ENCODE results near the gene LY6G6C. TPM values are rescaled to one million over a fixed set of nuclear protein-coding genes. Genes with fewer than 3 reads are reported as not detected.

LY6G6C gene
- total RNA-seq, 1 donor from 2014 or later: not detected

Small RNA genes within 50 kb of the gene (small RNA-seq; reads per million reads assigned to genes)
- gene LY6G6D (not detected), gene MIR4646 (not detected), gene MSH5-SAPCD1 (not detected), gene RNU6-850P (not detected), gene SAPCD1 (not detected)

Other genes starting within 250 kb of the LY6G6C start
- 0.52 TPM for gene MICB, start 223.6 kb downstream of the LY6G6C start, total RNA-seq
- not detected for gene MCCD1, start 192.8 kb downstream of the LY6G6C start, total RNA-seq
- gene DDX39B, start 179.7 kb downstream of the LY6G6C start, total RNA-seq: 436 TPM
- 1.0 TPM for gene ATP6V1G2, start 175.1 kb downstream of the LY6G6C start, total RNA-seq
- gene NFKBIL1, start 174.1 kb downstream of the LY6G6C start, total RNA-seq: 20.4 TPM
- gene LTA, start 149.5 kb downstream of the LY6G6C start, total RNA-seq: not detected
- gene TNF, start 146.2 kb downstream of the LY6G6C start, total RNA-seq: not detected
- 2.1 TPM for gene LTB, start 139.3 kb downstream of the LY6G6C start, total RNA-seq
- 3.7 TPM for gene LST1, start 135.5 kb downstream of the LY6G6C start, total RNA-seq
- not detected for gene NCR3, start 128.7 kb downstream of the LY6G6C start, total RNA-seq
- gene AIF1, start 106.5 kb downstream of the LY6G6C start, total RNA-seq: 19.8 TPM
- gene PRRC2A, start 101.0 kb downstream of the LY6G6C start, total RNA-seq: 30.8 TPM
- 118 TPM for gene BAG6, start 69.1 kb downstream of the LY6G6C start, total RNA-seq
- 1.0 TPM for gene APOM, start 65.9 kb downstream of the LY6G6C start, total RNA-seq
- 18.3 TPM for gene C6orf47, start 61.0 kb downstream of the LY6G6C start, total RNA-seq
- gene GPANK1, start 56.7 kb downstream of the LY6G6C start, total RNA-seq: 16.2 TPM
- gene CSNK2B, start 55.7 kb downstream of the LY6G6C start, total RNA-seq: 68.4 TPM
- 2.6 TPM for gene LY6G5B, start 51.8 kb downstream of the LY6G6C start, total RNA-seq
- gene LY6G5C, start 40.7 kb downstream of the LY6G6C start, total RNA-seq: not detected
- gene ABHD16A, start 18.4 kb downstream of the LY6G6C start, total RNA-seq: 50.1 TPM
- not detected for gene LY6G6F, start 14.9 kb downstream of the LY6G6C start, total RNA-seq
- not detected for gene LY6G6D, start 6.4 kb downstream of the LY6G6C start, total RNA-seq
- gene MPIG6B, start 1.6 kb upstream of the LY6G6C start, total RNA-seq: 0.52 TPM
- 73.1 TPM for gene DDAH2, start 7.6 kb upstream of the LY6G6C start, total RNA-seq
- gene CLIC1, start 14.8 kb upstream of the LY6G6C start, total RNA-seq: 152 TPM
- gene MSH5, start 18.3 kb upstream of the LY6G6C start, total RNA-seq: 3.1 TPM
- 1.0 TPM for gene SAPCD1, start 40.9 kb upstream of the LY6G6C start, total RNA-seq
- 1.0 TPM for gene VWA7, start 55.6 kb upstream of the LY6G6C start, total RNA-seq
- gene VARS1, start 74.0 kb upstream of the LY6G6C start, total RNA-seq: 42.3 TPM
- 45.9 TPM for gene LSM2, start 85.2 kb upstream of the LY6G6C start, total RNA-seq
- 5.2 TPM for gene HSPA1L, start 93.5 kb upstream of the LY6G6C start, total RNA-seq
- gene HSPA1A, start 93.8 kb upstream of the LY6G6C start, total RNA-seq: 133 TPM
- 117 TPM for gene HSPA1B, start 106.0 kb upstream of the LY6G6C start, total RNA-seq
- 23.0 TPM for gene NEU1, start 141.1 kb upstream of the LY6G6C start, total RNA-seq
- 0.52 TPM for gene SLC44A4, start 157.3 kb upstream of the LY6G6C start, total RNA-seq
- 24.0 TPM for gene EHMT2, start 176.0 kb upstream of the LY6G6C start, total RNA-seq
- 6.3 TPM for gene ZBTB12, start 180.3 kb upstream of the LY6G6C start, total RNA-seq
- gene C2, start 206.0 kb upstream of the LY6G6C start, total RNA-seq: 8.4 TPM
- gene CFB, start 224.3 kb upstream of the LY6G6C start, total RNA-seq: 3.7 TPM
- 61.6 TPM for gene NELFE, start 237.2 kb upstream of the LY6G6C start, total RNA-seq
- 25.1 TPM for gene SKIC2, start 237.4 kb upstream of the LY6G6C start, total RNA-seq

All from skeletal muscle tissue (tissue), 2 donors.